Prostate gland (tissue), 2 donors: ENCODE measurements around the gene VEGFB.

Experiments used
- POLR2A ChIP-seq: fragments of 450-650 bp; IDR thresholded peaks from one replicate; pipeline ENCODE4 v1.6.1; 2016; ENCODE audit warnings: antibody characterized with exemption, mild to moderate bottlenecking
- POLR2AphosphoS5 ChIP-seq: sonication (generic); formaldehyde crosslinking; IDR thresholded peaks from one replicate; pipeline ENCODE4 v1.6.1; 2017; ENCODE audit warnings: antibody characterized with exemption
- TF ChIP-seq, protein P1 (sequence below), 4 experiments: fragments of 200-600 bp in 2 of 4; fragments of 450-650 bp in 2 of 4; sonication (generic) in 2 of 4; IDR thresholded peaks; 1 replicate in 3 of 4; 2 replicates in 1 of 4; pipeline ENCODE4 v1.5.1; 2016 to 2019; ENCODE audit warnings: antibody characterized with exemption in 4 of 4, mild to moderate bottlenecking in 2 of 4, moderate library complexity in 2 of 4

DNA sequence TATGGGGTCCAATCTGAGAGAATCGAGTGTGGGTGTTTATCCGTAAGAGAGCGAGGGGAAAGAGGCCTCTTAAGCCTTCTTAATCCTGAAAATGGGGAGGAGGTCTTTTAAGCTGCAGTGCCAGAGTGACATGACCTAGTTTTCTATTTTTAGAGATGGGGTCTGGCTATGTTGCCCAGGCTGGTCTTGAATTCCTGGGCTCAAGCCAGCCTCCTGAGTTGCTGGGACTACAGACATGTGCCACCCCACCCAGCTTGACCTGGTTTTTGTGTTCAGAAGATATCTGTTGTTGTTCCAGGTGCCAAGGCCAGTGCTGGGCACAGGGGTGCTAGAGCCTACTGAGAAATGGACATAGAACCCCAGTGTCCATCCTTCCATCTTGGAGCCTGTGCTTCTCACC is 48.7 kb downstream of the VEGFB start:
- TF ChIP-seq POLR2A (no peak), POLR2AphosphoS5 (no peak)
- TF ChIP-seq, protein P1, sequence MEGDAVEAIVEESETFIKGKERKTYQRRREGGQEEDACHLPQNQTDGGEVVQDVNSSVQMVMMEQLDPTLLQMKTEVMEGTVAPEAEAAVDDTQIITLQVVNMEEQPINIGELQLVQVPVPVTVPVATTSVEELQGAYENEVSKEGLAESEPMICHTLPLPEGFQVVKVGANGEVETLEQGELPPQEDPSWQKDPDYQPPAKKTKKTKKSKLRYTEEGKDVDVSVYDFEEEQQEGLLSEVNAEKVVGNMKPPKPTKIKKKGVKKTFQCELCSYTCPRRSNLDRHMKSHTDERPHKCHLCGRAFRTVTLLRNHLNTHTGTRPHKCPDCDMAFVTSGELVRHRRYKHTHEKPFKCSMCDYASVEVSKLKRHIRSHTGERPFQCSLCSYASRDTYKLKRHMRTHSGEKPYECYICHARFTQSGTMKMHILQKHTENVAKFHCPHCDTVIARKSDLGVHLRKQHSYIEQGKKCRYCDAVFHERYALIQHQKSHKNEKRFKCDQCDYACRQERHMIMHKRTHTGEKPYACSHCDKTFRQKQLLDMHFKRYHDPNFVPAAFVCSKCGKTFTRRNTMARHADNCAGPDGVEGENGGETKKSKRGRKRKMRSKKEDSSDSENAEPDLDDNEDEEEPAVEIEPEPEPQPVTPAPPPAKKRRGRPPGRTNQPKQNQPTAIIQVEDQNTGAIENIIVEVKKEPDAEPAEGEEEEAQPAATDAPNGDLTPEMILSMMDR (IDR thresholded peaks at IDR 0.05), result no peak
